K562 (cell line): ENCODE measurements around the gene GABRB1.

ENCODE experiments used
- SMAD1 ChIP-seq: fragments of 150-350 bp; IDR thresholded peaks from 2 replicates; pipeline ENCODE4 v1.6.1; 2014; ENCODE audit warnings: low read length, low read depth; ENCODE audit not compliant: partially characterized antibody
- TF ChIP-seq, protein P1 (sequence below): sonication (generic); formaldehyde crosslinking; IDR thresholded peaks from 2 replicates; pipeline ENCODE4 v1.8.0; 2022; ENCODE audit warnings: mild to moderate bottlenecking, missing genetic modification reagents

DNA sequence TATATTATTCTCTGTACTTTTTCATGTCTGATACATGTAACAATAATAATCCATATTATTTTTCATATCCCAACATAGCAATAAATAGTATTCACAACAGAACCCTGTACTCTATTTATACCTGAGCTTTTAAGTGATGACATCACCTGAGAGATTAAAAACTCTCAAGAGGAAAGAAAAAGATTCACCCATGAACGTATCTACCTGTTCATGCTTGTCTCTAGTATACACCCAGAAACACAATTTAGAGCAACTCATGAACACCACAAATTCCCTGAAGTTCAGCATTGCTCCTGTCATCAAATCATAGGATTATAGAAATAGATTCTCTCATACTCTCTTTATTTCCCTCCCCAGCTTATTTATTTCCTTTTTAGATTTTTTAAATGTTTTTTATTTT lies 185.9 kb downstream of the GABRB1 start:
- TF ChIP-seq, protein P1, sequence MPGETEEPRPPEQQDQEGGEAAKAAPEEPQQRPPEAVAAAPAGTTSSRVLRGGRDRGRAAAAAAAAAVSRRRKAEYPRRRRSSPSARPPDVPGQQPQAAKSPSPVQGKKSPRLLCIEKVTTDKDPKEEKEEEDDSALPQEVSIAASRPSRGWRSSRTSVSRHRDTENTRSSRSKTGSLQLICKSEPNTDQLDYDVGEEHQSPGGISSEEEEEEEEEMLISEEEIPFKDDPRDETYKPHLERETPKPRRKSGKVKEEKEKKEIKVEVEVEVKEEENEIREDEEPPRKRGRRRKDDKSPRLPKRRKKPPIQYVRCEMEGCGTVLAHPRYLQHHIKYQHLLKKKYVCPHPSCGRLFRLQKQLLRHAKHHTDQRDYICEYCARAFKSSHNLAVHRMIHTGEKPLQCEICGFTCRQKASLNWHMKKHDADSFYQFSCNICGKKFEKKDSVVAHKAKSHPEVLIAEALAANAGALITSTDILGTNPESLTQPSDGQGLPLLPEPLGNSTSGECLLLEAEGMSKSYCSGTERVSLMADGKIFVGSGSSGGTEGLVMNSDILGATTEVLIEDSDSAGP (CRISPR knock-in tag), result no peak
- TF ChIP-seq SMAD1, result no peak
